Mucosa of rectum (tissue), 2 donors: ENCODE measurements around the gene MACROD2.

ENCODE experiments used
- H3K27ac ChIP-seq, 2 donors: one replicate each; pipeline ENCODE4 v1.7.0; 2013; ENCODE audit warnings: inconsistent platforms in 2 of 2, low read depth in 2 of 2, low read length in 2 of 2
- H3K27me3 ChIP-seq, 2 donors: one replicate each; pipeline ENCODE4 v1.7.0; 2013; ENCODE audit warnings: low read length in 2 of 2; ENCODE audit not compliant: control insufficient read depth in 2 of 2, insufficient read depth in 2 of 2
- H3K36me3 ChIP-seq, 2 donors: one replicate each; pipeline ENCODE4 v1.7.0; 2013; ENCODE audit warnings: low read length in 2 of 2; ENCODE audit not compliant: control insufficient read depth in 2 of 2, insufficient read depth in 2 of 2
- H3K4me1 ChIP-seq, 2 donors: one replicate each; pipeline ENCODE4 v1.7.0; 2013; ENCODE audit warnings: low read length in 2 of 2, mild to moderate bottlenecking in 1 of 2; ENCODE audit not compliant: control insufficient read depth in 2 of 2, insufficient read depth in 2 of 2
- H3K4me3 ChIP-seq, 2 donors: one replicate each; pipeline ENCODE4 v1.7.0; 2013; ENCODE audit warnings: low read length in 2 of 2
- H3K9ac ChIP-seq, 2 donors: one replicate each; pipeline ENCODE4 v1.7.0; 2013; ENCODE audit warnings: low read length in 2 of 2, low read depth in 1 of 2, mild to moderate bottlenecking in 1 of 2
- H3K9me3 ChIP-seq, 2 donors: one replicate each; pipeline ENCODE4 v1.7.0; 2013; ENCODE audit warnings: low read length in 2 of 2; ENCODE audit not compliant: control insufficient read depth in 2 of 2
- donor health status: healthy.
- donor health status: Normal muscosa, but diverticular disease.

Gene MACROD2

DNA sequence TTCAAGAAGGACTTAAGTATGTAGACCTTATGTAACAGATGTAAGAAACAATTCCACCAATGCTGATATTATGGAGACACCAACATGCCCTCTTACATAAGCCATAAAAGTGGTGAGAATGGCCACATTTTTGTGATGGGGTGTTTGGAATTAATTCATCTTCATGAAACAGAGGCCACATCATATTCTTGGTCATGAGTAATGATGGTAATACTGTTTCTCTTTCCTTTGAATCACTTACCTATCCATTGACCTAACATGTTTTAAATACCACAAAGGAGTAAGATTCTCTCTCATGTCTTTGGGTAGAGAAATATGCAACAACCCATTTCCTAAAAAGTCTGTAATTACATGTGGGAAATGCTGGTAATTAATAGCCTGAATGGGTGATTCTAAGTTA, 887.5 kb downstream of the MACROD2 start:
- H3K36me3 ChIP-seq, result no peaks in the 10 kb centered on the region
- no peaks in the 10 kb centered on the region for H3K4me1 ChIP-seq
- H3K9me3 ChIP-seq, result no peaks in the 10 kb centered on the region
- H3K27ac ChIP-seq, result no peak overlapping the region
- H3K9ac ChIP-seq, result no peak overlapping the region
- no peaks in the 10 kb centered on the region for H3K27me3 ChIP-seq
- no peak overlapping the region for H3K4me3 ChIP-seq

DNA sequence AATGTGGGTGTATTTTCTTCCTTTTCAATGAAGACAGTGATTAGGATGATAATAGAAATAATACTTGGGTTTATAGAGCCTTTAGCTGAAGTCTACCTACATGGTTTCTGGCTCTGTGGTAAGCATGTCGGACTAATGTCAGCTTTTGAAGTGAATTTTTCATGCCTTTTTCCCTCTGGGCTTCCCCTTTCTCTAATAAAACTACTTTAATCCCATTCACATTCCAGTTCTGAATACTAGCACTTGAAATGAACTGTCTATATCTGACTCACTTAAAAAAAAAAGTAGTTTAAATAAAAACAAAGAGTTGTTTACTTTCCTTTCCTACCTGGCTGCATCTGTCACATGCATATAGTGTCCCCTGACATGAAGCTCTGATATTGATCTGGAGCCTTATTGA, 888.0 kb downstream of the MACROD2 start:
- no peaks in the 10 kb centered on the region for H3K27me3 ChIP-seq
- no peak overlapping the region for H3K27ac ChIP-seq
- no peak overlapping the region for H3K4me3 ChIP-seq
- no peak overlapping the region for H3K9ac ChIP-seq
- H3K4me1 ChIP-seq, result no peaks in the 10 kb centered on the region
- H3K9me3 ChIP-seq, result no peaks in the 10 kb centered on the region
- H3K36me3 ChIP-seq, result no peaks in the 10 kb centered on the region

DNA sequence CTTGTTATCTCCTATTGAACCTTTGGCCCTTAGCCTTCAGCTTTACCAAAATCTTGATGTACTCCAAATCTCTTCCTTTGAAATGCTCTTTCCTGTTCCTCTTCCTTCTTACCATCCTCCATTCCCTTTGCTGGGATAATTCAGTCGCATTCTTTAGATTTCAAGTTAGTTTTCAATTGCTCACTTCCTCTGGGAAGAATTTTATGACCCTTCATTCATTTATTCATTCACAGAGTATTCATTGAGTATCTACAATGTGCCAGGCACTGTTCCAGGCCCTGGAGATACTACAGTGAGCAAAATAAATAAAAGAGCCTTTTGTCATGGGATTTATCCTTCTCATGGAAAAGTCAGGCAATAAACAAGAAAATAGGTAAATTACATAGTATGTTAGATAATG, 890.3 kb downstream of the MACROD2 start:
- no peak overlapping the region for H3K27ac ChIP-seq
- no peaks in the 10 kb centered on the region for H3K27me3 ChIP-seq
- H3K9me3 ChIP-seq, result no peaks in the 10 kb centered on the region
- no peak overlapping the region for H3K4me3 ChIP-seq
- no peak overlapping the region for H3K9ac ChIP-seq
- H3K4me1 ChIP-seq, result no peaks in the 10 kb centered on the region
- H3K36me3 ChIP-seq, result no peaks in the 10 kb centered on the region

DNA sequence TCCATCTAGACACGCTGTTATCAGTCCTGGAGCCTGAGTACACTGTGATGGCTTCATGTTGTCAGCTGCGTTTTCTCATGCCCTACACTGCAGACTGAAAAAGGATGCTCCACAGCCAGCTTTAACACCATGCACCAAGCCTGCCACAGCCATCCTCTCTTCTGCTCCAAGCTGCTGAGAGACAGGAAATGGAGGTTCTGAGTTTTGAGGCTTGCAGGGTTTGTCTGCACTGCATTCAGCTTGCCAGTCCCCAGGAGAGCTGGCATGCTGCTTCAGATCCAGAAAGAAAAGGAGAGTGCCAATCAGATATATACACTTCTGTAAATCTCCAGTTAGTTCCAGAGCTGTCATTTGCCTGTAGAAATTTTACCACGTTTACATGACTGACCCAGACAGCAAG, 892.8 kb downstream of the MACROD2 start:
- Histone ChIP-seq H3K4me1 (no peaks in the 10 kb centered on the region), H3K27me3 (no peaks in the 10 kb centered on the region), H3K27ac (no peak overlapping the region), H3K9me3 (no peaks in the 10 kb centered on the region), H3K9ac (no peak overlapping the region), H3K36me3 (no peaks in the 10 kb centered on the region), H3K4me3 (no peak overlapping the region)

DNA sequence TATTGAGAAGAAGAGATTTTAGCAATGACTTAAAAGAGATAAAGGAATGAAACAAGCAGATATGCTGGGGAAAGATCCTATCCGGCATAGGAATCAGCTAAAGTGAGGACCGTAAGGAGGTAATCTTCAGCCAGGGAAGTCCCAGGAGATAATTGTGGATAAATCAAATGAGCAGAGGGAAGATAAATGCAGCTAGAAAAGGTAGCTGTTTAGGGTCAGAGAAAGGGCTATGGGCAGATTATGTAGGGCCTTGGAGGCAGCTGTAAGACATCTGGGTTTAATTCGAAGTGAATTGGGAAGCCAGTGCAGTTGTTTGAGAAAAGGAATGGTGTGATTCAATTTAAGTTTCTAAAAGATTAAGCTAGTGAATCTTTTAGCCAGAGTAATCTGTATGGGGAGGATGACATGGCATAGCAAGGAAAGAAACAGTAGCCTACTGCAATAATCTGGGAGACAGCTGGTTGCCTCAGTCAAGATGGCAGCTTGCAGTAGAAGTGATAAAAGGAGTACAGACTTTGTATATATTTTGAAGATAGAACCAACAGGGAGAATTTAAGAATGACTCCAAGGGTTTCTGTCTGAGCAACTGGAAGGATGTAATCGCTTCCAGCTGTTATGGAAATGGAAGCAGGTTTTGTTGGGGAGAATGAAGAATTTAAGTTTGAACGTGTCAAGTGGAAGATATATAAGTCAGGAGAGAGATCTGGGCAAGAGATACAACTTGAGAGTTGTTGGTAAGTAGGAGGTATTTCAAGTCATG, 894.4 kb downstream of the MACROD2 start:
- H3K4me1 ChIP-seq, result no peaks in the 10 kb centered on the region
- no peak overlapping the region for H3K9ac ChIP-seq
- H3K9me3 ChIP-seq, result no peaks in the 10 kb centered on the region
- no peak overlapping the region for H3K4me3 ChIP-seq
- no peaks in the 10 kb centered on the region for H3K27me3 ChIP-seq
- no peak overlapping the region for H3K27ac ChIP-seq
- no peaks in the 10 kb centered on the region for H3K36me3 ChIP-seq

DNA sequence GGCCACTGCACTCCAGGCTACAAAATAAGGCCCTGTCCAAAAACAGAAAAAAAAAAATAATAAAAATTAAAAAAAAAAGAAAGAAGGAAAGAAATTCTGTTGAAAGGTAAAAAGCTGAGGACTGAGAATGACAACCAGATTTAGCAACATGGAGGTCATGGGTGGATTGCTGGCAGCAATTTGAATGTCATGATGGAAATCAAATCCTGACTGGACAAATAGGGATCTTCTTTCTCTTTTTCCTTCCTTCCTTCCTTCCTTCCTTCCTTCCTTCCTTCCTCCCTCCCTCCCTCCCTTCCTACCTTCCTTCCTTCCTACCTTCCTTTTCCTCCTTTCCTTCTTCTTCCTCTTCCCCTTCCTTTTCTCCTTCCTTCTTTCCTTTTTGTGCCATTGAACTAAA, 895.4 kb downstream of the MACROD2 start:
- Histone ChIP-seq H3K27me3 (no peaks in the 10 kb centered on the region), H3K9me3 (no peaks in the 10 kb centered on the region), H3K4me1 (no peaks in the 10 kb centered on the region), H3K27ac (no peak overlapping the region), H3K36me3 (no peaks in the 10 kb centered on the region), H3K9ac (no peak overlapping the region), H3K4me3 (no peak overlapping the region)

DNA sequence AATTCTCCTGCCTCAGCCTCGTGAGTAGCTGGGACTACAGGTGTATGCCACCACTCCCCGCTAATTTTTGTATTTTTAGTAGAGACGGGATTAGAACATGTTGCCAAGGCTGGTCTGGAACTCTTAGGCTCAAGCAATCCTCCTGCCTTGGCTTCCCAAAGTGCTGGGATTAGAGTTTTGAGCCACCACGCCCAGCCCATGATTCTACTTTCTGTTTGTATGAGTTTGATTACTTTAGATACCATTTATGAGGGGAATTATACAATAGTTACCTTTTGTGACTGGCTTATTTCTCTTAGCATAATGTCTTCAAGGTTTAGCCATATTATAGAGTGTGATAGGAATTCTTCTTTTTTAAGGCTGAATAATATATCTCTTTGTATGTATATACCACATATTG, 897.5 kb downstream of the MACROD2 start:
- H3K27me3 ChIP-seq, result no peaks in the 10 kb centered on the region
- H3K27ac ChIP-seq, result no peak overlapping the region
- H3K4me1 ChIP-seq, result no peaks in the 10 kb centered on the region
- H3K9me3 ChIP-seq, result no peaks in the 10 kb centered on the region
- no peak overlapping the region for H3K4me3 ChIP-seq
- no peak overlapping the region for H3K9ac ChIP-seq
- H3K36me3 ChIP-seq, result no peaks in the 10 kb centered on the region

DNA sequence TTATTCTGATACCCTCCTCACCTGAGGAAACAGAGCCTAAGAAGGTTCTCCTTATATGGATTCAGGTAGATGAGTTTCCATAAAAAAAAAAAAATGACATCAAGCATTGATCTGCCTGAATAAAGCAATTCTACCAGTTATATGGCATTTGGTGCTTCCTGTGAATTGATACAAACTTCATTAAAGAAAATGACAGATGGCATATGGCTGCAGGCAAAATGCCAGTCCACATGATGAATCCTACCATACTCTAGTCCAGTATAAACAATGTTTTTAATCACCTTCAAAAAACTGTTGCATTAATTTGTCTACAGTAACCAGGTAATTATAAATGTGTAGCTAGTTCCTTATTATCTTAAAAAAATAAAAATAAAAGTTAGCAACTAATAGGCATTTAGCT, 901.3 kb downstream of the MACROD2 start:
- no peak overlapping the region for H3K27ac ChIP-seq
- H3K4me1 ChIP-seq, result no peaks in the 10 kb centered on the region

DNA sequence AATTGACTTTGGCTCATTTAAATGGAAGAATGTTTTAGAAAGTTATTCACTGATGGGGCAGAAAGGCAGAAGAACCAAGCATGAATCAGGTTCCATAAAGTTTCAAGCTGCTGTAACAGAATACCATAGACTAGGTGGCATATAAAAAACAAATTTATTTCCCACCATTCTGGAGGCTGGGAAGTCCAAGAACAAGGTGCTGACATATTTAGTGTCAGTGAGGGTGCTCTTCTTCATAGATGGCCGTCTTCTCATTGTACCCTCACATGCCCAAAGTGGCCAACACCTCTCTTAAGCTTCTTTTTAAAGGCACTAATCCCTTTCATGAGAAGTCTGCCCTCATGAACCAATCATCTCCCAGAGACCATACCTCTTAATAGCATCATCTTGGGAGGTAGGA, 902.3 kb downstream of the MACROD2 start:
- H3K27me3 ChIP-seq, result no peaks in the 10 kb centered on the region
- no peak overlapping the region for H3K4me3 ChIP-seq
- H3K27ac ChIP-seq, result no peak overlapping the region
- H3K9me3 ChIP-seq, result no peaks in the 10 kb centered on the region
- H3K9ac ChIP-seq, result no peak overlapping the region
- H3K4me1 ChIP-seq, result no peaks in the 10 kb centered on the region
- H3K36me3 ChIP-seq, result no peaks in the 10 kb centered on the region

More for the DNA sequence above, 901.3 kb downstream of the MACROD2 start:
- H3K9me3 ChIP-seq, result no peaks in the 10 kb centered on the region
- no peaks in the 10 kb centered on the region for H3K36me3 ChIP-seq
- H3K4me3 ChIP-seq, result no peak overlapping the region
- H3K9ac ChIP-seq, result no peak overlapping the region
- H3K27me3 ChIP-seq, result no peaks in the 10 kb centered on the region

DNA sequence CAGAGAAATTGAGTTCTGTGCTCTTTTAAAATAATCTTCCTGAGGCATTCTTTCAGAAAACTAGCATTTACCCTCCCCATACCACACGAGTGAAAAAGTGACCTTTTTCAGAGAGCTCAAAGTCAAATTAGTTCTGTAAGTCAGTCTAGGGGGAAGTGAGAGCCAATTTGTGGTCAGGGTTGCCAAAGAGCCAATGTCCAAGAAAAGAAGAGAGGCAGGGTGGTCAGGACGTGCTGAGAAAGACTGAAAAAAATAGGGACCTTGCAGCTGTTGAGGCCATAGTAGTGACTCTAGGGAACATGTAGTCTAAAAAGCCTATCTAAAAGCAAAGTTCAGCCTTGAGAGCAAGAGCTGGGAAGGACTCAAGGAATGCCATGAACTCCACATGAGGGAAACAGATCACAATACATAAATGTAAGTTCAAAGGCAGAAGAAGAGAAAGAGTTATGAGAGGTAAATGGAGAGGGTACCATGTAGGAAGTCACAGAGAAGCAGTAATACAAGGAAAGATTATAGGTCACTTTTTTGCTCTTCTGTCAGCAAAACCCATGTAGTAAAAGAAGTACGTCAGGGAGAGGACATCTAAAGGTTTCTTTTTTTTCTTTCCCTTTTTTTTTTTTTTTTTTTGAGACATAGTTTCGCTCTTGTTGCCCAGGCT, 907.2 kb downstream of the MACROD2 start:
- Histone ChIP-seq H3K27ac (no peak overlapping the region), H3K4me1 (no peaks in the 10 kb centered on the region), H3K9ac (no peak overlapping the region), H3K36me3 (no peaks in the 10 kb centered on the region), H3K27me3 (no peaks in the 10 kb centered on the region), H3K4me3 (no peak overlapping the region), H3K9me3 (no peaks in the 10 kb centered on the region)
